CD14-positive monocyte (primary cell): Measurements from ENCODE around the gene PDE7B. TPM values are rescaled to one million over a fixed set of nuclear protein-coding genes. Genes with fewer than 3 reads are reported as not detected.

Source experiments
- DNase-seq, 3 donors: peaks; one replicate each; pipeline ENCODE4 v3.0.0-alpha.2; 2011 to 2022
- H2AFZ ChIP-seq: 2 replicates; pipeline ENCODE4 v1.6.0; 2012; ENCODE audit warnings: mild to moderate bottlenecking, low read depth, low read length, inconsistent platforms; ENCODE audit not compliant: insufficient read depth, poor library complexity, severe bottlenecking
- H3K27ac ChIP-seq, 2 donors: 1 replicate in 1 of 2; 2 replicates in 1 of 2; pipeline ENCODE4 v1.5.1; 2012 to 2013; ENCODE audit warnings: low read length in 2 of 2, control low read depth in 1 of 2, inconsistent platforms in 1 of 2, low read depth in 1 of 2, mild to moderate bottlenecking in 1 of 2
- H3K27me3 ChIP-seq, 2 donors: one replicate each; pipeline versions ENCODE4 v1.6.0 to v1.6.1; 2011 to 2013; ENCODE audit warnings: low read length in 2 of 2; ENCODE audit not compliant: control insufficient read depth in 2 of 2, insufficient read depth in 2 of 2
- H3K36me3 ChIP-seq, 2 donors: replicated peaks in 1 of 2; 1 replicate in 1 of 2; 2 replicates in 1 of 2; pipeline versions ENCODE4 v1.5.1 to v1.6.1; 2012 to 2013; ENCODE audit warnings: low read length in 2 of 2, control low read depth in 1 of 2, inconsistent platforms in 1 of 2, mild to moderate bottlenecking in 1 of 2; ENCODE audit not compliant: insufficient read depth in 2 of 2, control insufficient read depth in 1 of 2
- H3K4me1 ChIP-seq, 2 donors: 1 replicate in 1 of 2; 2 replicates in 1 of 2; pipeline versions ENCODE4 v1.5.1 to v1.6.1; 2012 to 2013; ENCODE audit warnings: low read length in 2 of 2, control low read depth in 1 of 2, inconsistent platforms in 1 of 2, mild to moderate bottlenecking in 1 of 2, moderate library complexity in 1 of 2; ENCODE audit not compliant: insufficient read depth in 2 of 2, control insufficient read depth in 1 of 2
- H3K4me2 ChIP-seq: replicated peaks from 2 replicates; pipeline ENCODE3; 2012; ENCODE audit warnings: low read length, moderate library complexity, mild to moderate bottlenecking; ENCODE audit not compliant: poor library complexity, severe bottlenecking; ENCODE audit errors: extremely low read depth
- H3K4me3 ChIP-seq, 3 experiments: fragments of 200-600 bp in 1 of 3; sonication (generic) in 1 of 3; replicated peaks in 1 of 3; 1 replicate in 2 of 3; 2 replicates in 1 of 3; pipeline ENCODE4 v1.5.1; 2011 to 2013; ENCODE audit warnings: low read length in 3 of 3, mild to moderate bottlenecking in 3 of 3, control low read depth in 2 of 3, low read depth in 2 of 3, inconsistent platforms in 1 of 3, moderate library complexity in 1 of 3
- H3K79me2 ChIP-seq: 2 replicates; pipeline ENCODE4 v1.6.0; 2012; ENCODE audit warnings: mild to moderate bottlenecking, control low read depth, inconsistent platforms, low read length, moderate library complexity; ENCODE audit not compliant: insufficient read depth
- H3K9ac ChIP-seq: 2 replicates; pipeline ENCODE4 v1.6.0; 2017; ENCODE audit warnings: low read length, mild to moderate bottlenecking; ENCODE audit not compliant: insufficient read depth, poor library complexity, severe bottlenecking
- H3K9me3 ChIP-seq, 2 donors: replicated peaks in 1 of 2; 1 replicate in 1 of 2; 2 replicates in 1 of 2; pipeline versions ENCODE4 v1.5.1 to v1.6.1; 2012 to 2013; ENCODE audit warnings: low read length in 2 of 2, control low read depth in 1 of 2; ENCODE audit not compliant: control insufficient read depth in 1 of 2, insufficient read depth in 1 of 2
- H4K20me1 ChIP-seq: 2 replicates; pipeline ENCODE4 v1.6.0; 2012; ENCODE audit warnings: mild to moderate bottlenecking, low read length, control low read depth, moderate library complexity; ENCODE audit not compliant: insufficient read depth
- H3K27ac Mint-ChIP-seq, 7 donors: one replicate each; pipeline ENCODE4 v1.8.0; 2020; ENCODE audit warnings: mild to moderate bottlenecking in 7 of 7, mixed read lengths in 7 of 7, moderate library complexity in 6 of 7, inconsistent platforms in 2 of 7
- H3K27me3 Mint-ChIP-seq, 3 donors: one replicate each; pipeline ENCODE4 v1.8.0; 2021 to 2022; ENCODE audit warnings: low read depth in 3 of 3, mild to moderate bottlenecking in 3 of 3, mixed read lengths in 3 of 3, moderate library complexity in 3 of 3, inconsistent platforms in 1 of 3
- H3K36me3 Mint-ChIP-seq, 2 donors: one replicate each; pipeline ENCODE4 v1.8.0; 2020; ENCODE audit warnings: mixed read lengths in 2 of 2, inconsistent platforms in 1 of 2, mild to moderate bottlenecking in 1 of 2
- H3K4me1 Mint-ChIP-seq: one replicate; pipeline ENCODE4 v1.8.0; 2020; ENCODE audit warnings: mild to moderate bottlenecking, mixed read lengths
- H3K4me3 Mint-ChIP-seq, 2 donors: one replicate each; pipeline ENCODE4 v1.8.0; 2020; ENCODE audit warnings: mild to moderate bottlenecking in 2 of 2, mixed read lengths in 2 of 2, moderate library complexity in 1 of 2
- H3K9me3 Mint-ChIP-seq, 7 donors: one replicate each; pipeline ENCODE4 v1.8.0; 2020 to 2022; ENCODE audit warnings: mixed read lengths in 7 of 7, mild to moderate bottlenecking in 6 of 7, moderate library complexity in 6 of 7, inconsistent platforms in 2 of 7
- WGBS: methylation state at CpG from one replicate; pipeline ENCODE4 v1.1.5; 2013; ENCODE audit warnings: missing lambda C conversion rate; ENCODE audit not compliant: insufficient coverage; 5-methylcytosine and 5-hydroxymethylcytosine counted together
- intact Hi-C, 2 donors: fragments of 100-400 bp; cut with micrococcal nuclease; formaldehyde crosslinking; loops; one replicate each; pipeline versions ENCODE4 v1.15.0 to v1.15.1; 2023
- polyA plus RNA-seq, 3 donors: library from polyadenylated mRNA; depleted of rRNA in 1 of 3; unstranded in 2 of 3; stranded (reverse) in 1 of 3; fragments of 300-500 nt in 2 of 3; fragments of >200 nt in 1 of 3; fragmentation: Illumina TruSeq in 2 of 3; gene quantifications; 1 replicate in 2 of 3; 2 replicates in 1 of 3; pipeline ENCODE4 v1.2.3, GENCODE V29; 2012 to 2021
- TF ChIP-seq, protein P1 (sequence below): fragments of 200-600 bp; IDR thresholded peaks from one replicate; pipeline ENCODE4 v1.8.0; 2022; ENCODE audit warnings: antibody characterized with exemption, mild to moderate bottlenecking

Gene PDE7B
- polyA plus RNA-seq, 3 donors, result 0.37 to 1.1 (median 0.89) TPM

GRCh38 chr6:136123468-136123867 lies 272.0 kb downstream of the PDE7B start:
- Histone ChIP-seq H3K4me3 (no peak overlapping the region), H3K27me3 (no peaks in the 10 kb centered on the region), H3K9ac (no peak overlapping the region), H3K4me2 (no peak overlapping the region), H3K79me2 (no peaks in the 10 kb centered on the region), H3K9me3 (no peaks in the 10 kb centered on the region), H3K4me1 (no peaks in the 10 kb centered on the region), H3K27ac (no peak overlapping the region), H2AFZ (no peak overlapping the region), H3K36me3 (no peaks in the 10 kb centered on the region), H4K20me1 (no peaks in the 10 kb centered on the region)
- TF ChIP-seq, protein P1, sequence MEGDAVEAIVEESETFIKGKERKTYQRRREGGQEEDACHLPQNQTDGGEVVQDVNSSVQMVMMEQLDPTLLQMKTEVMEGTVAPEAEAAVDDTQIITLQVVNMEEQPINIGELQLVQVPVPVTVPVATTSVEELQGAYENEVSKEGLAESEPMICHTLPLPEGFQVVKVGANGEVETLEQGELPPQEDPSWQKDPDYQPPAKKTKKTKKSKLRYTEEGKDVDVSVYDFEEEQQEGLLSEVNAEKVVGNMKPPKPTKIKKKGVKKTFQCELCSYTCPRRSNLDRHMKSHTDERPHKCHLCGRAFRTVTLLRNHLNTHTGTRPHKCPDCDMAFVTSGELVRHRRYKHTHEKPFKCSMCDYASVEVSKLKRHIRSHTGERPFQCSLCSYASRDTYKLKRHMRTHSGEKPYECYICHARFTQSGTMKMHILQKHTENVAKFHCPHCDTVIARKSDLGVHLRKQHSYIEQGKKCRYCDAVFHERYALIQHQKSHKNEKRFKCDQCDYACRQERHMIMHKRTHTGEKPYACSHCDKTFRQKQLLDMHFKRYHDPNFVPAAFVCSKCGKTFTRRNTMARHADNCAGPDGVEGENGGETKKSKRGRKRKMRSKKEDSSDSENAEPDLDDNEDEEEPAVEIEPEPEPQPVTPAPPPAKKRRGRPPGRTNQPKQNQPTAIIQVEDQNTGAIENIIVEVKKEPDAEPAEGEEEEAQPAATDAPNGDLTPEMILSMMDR, result no peak
- WGBS, result no CpG with 5 or more reads among the region's 1 CpG
- no peak overlapping the region for H3K27ac Mint-ChIP-seq
- intact Hi-C loops, result no loop called here
- H3K9me3 Mint-ChIP-seq, result peaks cover 0 to 2% (median 0%) of the 10 kb centered on the region in 7 donors
- no peak overlapping the region for H3K4me3 Mint-ChIP-seq
- H3K4me1 Mint-ChIP-seq, result no peaks in the 10 kb centered on the region
- H3K36me3 Mint-ChIP-seq, result no peaks in the 10 kb centered on the region
- peaks cover 0 to 4% (median 0%) of the 10 kb centered on the region in 3 donors for H3K27me3 Mint-ChIP-seq
- no peak for DNase-seq

GRCh38 chr6:136125585-136125984 lies 274.1 kb downstream of the PDE7B start:
- whole genome bisulfite sequencing, result 76% methylated on average over 2 of the region's 2 CpGs
- TF ChIP-seq, protein P1, result no peak
- Mint-ChIP-seq H3K4me1 (peaks cover 8% of the 10 kb centered on the region), H3K4me3 (no peak overlapping the region), H3K27ac (no peak overlapping the region), H3K9me3 (peaks cover 0 to 3% (median 2%) of the 10 kb centered on the region in 7 donors), H3K27me3 (peaks cover 0 to 7% (median 3%) of the 10 kb centered on the region in 3 donors), H3K36me3 (no peaks in the 10 kb centered on the region)
- no peaks in the 10 kb centered on the region for H3K79me2 ChIP-seq
- no peaks in the 10 kb centered on the region for H3K36me3 ChIP-seq
- DNase-seq, result no peak
- no peaks in the 10 kb centered on the region for H3K9me3 ChIP-seq
- H3K9ac ChIP-seq, result no peak overlapping the region
- intact Hi-C loops, result no loop called here
- peaks cover 6 to 9% of the 10 kb centered on the region in 2 donors for H3K4me1 ChIP-seq
- H2AFZ ChIP-seq, result no peak overlapping the region
- no peaks in the 10 kb centered on the region for H4K20me1 ChIP-seq
- no peak overlapping the region for H3K4me3 ChIP-seq
- no peak overlapping the region for H3K4me2 ChIP-seq
- no peak overlapping the region for H3K27ac ChIP-seq
- H3K27me3 ChIP-seq, result no peaks in the 10 kb centered on the region
